ENCODE results near the gene ATP5IF1. TPM values are rescaled to one million over a fixed set of nuclear protein-coding genes. Genes with fewer than 3 reads are reported as not detected.

Gene ATP5IF1
- total and polyA plus RNA-seq, 9 of the 15 experiments (the other 6 are each of a cell fraction or from before 2014, with no cell fraction given): 292 to 1,422 (median 388) TPM

DNA sequence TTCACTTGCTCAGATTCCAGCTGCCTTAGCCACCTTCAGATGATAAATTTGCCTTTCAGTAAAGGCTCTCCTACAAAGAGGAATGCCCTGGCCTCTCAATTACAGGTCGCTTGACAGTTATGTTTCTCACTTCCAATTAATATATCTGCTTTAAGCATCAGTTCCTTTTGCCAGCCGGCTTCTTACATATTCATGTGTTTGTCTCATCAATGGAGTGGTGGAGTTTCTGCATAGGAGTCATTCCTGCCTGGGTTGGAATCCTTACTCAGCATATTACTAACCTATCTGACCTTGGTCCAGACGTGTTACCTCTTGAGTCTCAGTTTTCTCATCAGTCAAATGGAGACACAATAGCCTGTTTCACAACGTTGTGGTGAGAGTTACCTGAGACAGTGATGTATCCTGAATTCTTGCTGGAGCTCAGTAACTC, 14.0 kb downstream of the ATP5IF1 start (continued):
- TF ChIP-seq, protein P1, sequence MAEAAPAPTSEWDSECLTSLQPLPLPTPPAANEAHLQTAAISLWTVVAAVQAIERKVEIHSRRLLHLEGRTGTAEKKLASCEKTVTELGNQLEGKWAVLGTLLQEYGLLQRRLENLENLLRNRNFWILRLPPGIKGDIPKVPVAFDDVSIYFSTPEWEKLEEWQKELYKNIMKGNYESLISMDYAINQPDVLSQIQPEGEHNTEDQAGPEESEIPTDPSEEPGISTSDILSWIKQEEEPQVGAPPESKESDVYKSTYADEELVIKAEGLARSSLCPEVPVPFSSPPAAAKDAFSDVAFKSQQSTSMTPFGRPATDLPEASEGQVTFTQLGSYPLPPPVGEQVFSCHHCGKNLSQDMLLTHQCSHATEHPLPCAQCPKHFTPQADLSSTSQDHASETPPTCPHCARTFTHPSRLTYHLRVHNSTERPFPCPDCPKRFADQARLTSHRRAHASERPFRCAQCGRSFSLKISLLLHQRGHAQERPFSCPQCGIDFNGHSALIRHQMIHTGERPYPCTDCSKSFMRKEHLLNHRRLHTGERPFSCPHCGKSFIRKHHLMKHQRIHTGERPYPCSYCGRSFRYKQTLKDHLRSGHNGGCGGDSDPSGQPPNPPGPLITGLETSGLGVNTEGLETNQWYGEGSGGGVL (CRISPR knock-in tag; IDR thresholded peaks at IDR 0.05): no peak
- TF ChIP-seq NCOA2 (IDR thresholded peaks at IDR 0.05; ENCODE audit: partially characterized antibody in 2 of 2): no peak
- 0 out of 2 replicates have a peak, but pooled peaks have one; percentile 59 for TF ChIP-seq ZNF584 (CRISPR knock-in tag; IDR thresholded peaks at IDR 0.05; ENCODE audit: low read depth)
- TF ChIP-seq ZNF324 (CRISPR knock-in tag; IDR thresholded peaks at IDR 0.05): no peak
- peak; percentile 83; the same call in 1 of the 2 replicates for TF ChIP-seq BCOR (IDR thresholded peaks at IDR 0.05)
- TF ChIP-seq NFXL1 (CRISPR knock-in tag; IDR thresholded peaks at IDR 0.05): no peak
- TF ChIP-seq ZNF445 (CRISPR knock-in tag; IDR thresholded peaks at IDR 0.05; ENCODE audit: low read depth): no peak
- TF ChIP-seq GABPB2 (CRISPR knock-in tag; conservative IDR thresholded peaks at IDR 0.05): no peak
- no peak for TF ChIP-seq SMC3 (conservative IDR thresholded peaks at IDR 0.05; ENCODE audit: insufficient read depth, low read depth, low read length)
- TF ChIP-seq FOXA3 (CRISPR knock-in tag; conservative IDR thresholded peaks at IDR 0.05 in 1 of 2, IDR thresholded peaks at IDR 0.05 in 1 of 2): no peak
- peak; percentile 87 for TF ChIP-seq MAFF (IDR thresholded peaks at IDR 0.05; ENCODE audit: low read length)
- TF ChIP-seq, protein P2, sequence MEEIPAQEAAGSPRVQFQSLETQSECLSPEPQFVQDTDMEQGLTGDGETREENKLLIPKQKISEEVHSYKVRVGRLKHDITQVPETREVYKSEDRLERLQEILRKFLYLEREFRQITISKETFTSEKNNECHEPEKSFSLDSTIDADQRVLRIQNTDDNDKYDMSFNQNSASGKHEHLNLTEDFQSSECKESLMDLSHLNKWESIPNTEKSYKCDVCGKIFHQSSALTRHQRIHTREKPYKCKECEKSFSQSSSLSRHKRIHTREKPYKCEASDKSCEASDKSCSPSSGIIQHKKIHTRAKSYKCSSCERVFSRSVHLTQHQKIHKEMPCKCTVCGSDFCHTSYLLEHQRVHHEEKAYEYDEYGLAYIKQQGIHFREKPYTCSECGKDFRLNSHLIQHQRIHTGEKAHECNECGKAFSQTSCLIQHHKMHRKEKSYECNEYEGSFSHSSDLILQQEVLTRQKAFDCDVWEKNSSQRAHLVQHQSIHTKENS (CRISPR knock-in tag; IDR thresholded peaks at IDR 0.05): no peak
- no peak for TF ChIP-seq GABPB1 (CRISPR knock-in tag; IDR thresholded peaks at IDR 0.05)

Data from K562 (cell line).